Measurements from ENCODE around the gene MYCBP. TPM values are rescaled to one million over a fixed set of nuclear protein-coding genes. Genes with fewer than 3 reads are reported as not detected.

Gene MYCBP
- total and polyA plus RNA-seq, 4 donors, result 7.8 to 21.2 (median 10.3) TPM

- Histone ChIP-seq H3K36me3 (ENCODE audit: control insufficient read depth in 4 of 4, insufficient read depth in 3 of 4, low read depth in 1 of 4, low read length in 3 of 4) (peaks cover 0 to 3% (median 2%) of the 10 kb centered on the region in 4 donors), H3K9me3 (ENCODE audit: control insufficient read depth in 4 of 4, low read length in 3 of 4) (no peaks in the 10 kb centered on the region), H3K27ac (ENCODE audit: low read depth in 1 of 2, low read length in 2 of 2) (no peak overlapping the region), H3K27me3 (ENCODE audit: control insufficient read depth in 4 of 4, insufficient read depth in 4 of 4, low read length in 3 of 4) (peaks cover 0 to 4% (median 0%) of the 10 kb centered on the region in 4 donors), H3K4me1 (ENCODE audit: control insufficient read depth in 4 of 4, insufficient read depth in 4 of 4, low read length in 3 of 4) (no peaks in the 10 kb centered on the region), H3K9ac (ENCODE audit: low read depth in 1 of 2, low read length in 2 of 2) (no peak overlapping the region), H3K4me3 (ENCODE audit: low read depth in 1 of 3, low read length in 3 of 3) (no peak overlapping the region)
- no peak for DNase-seq (ENCODE audit: low spot score)
- no peak for TF ChIP-seq NR2F2 (IDR thresholded peaks at IDR 0.05)
- TF ChIP-seq SP1 (IDR thresholded peaks at IDR 0.05), result no peak
- no peak for TF ChIP-seq RAD21 (IDR thresholded peaks at IDR 0.05)
- TF ChIP-seq, protein P1, sequence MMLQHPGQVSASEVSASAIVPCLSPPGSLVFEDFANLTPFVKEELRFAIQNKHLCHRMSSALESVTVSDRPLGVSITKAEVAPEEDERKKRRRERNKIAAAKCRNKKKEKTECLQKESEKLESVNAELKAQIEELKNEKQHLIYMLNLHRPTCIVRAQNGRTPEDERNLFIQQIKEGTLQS (IDR thresholded peaks at IDR 0.05), result no peak
- no peak for TF ChIP-seq TAF1 (conservative IDR thresholded peaks at IDR 0.05)
- TF ChIP-seq, protein P2, sequence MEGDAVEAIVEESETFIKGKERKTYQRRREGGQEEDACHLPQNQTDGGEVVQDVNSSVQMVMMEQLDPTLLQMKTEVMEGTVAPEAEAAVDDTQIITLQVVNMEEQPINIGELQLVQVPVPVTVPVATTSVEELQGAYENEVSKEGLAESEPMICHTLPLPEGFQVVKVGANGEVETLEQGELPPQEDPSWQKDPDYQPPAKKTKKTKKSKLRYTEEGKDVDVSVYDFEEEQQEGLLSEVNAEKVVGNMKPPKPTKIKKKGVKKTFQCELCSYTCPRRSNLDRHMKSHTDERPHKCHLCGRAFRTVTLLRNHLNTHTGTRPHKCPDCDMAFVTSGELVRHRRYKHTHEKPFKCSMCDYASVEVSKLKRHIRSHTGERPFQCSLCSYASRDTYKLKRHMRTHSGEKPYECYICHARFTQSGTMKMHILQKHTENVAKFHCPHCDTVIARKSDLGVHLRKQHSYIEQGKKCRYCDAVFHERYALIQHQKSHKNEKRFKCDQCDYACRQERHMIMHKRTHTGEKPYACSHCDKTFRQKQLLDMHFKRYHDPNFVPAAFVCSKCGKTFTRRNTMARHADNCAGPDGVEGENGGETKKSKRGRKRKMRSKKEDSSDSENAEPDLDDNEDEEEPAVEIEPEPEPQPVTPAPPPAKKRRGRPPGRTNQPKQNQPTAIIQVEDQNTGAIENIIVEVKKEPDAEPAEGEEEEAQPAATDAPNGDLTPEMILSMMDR (IDR thresholded peaks at IDR 0.05; ENCODE audit: low read depth, low read length, missing input control), result no peak
- TF ChIP-seq MAX (IDR thresholded peaks at IDR 0.05), result no peak
- TF ChIP-seq GABPA (IDR thresholded peaks at IDR 0.05 in 1 of 2, conservative IDR thresholded peaks at IDR 0.05 in 1 of 2), result no peak
- no peak for TF ChIP-seq HNF4G (IDR thresholded peaks at IDR 0.05)
- no peak for TF ChIP-seq RXRA (IDR thresholded peaks at IDR 0.05)
- TF ChIP-seq JUND (IDR thresholded peaks at IDR 0.05), result no peak
- TF ChIP-seq FOXA1 (IDR thresholded peaks at IDR 0.05), result no peak
- no peak for TF ChIP-seq ZBTB33 (IDR thresholded peaks at IDR 0.05)
- WGBS, result 66% methylated on average over 3 of the region's 3 CpGs
Observed at GRCh38 chr1:38833146-38833545, 40.0 kb downstream of the MYCBP start.

DNA sequence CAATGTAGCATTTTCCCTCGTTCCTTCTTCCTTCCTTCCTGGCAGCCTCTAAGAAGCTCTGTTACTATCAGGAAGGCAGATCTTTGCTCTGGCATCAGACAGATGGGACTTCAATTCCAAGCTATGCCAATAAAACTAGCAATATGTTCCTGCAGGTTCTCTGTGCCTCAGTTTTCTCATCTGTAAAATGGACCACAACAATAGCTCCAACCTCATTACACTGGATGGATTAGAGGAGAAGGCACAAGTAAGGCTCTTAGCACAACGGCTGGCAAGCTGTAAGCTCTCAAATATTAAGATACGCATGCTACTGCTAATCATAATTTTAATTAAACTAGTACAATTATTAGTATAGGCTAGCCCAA is 40.8 kb downstream of the MYCBP start:
- H3K9me3 ChIP-seq (ENCODE audit: control insufficient read depth in 4 of 4, low read length in 3 of 4), result no peaks in the 10 kb centered on the region
- no peaks in the 10 kb centered on the region for H3K4me1 ChIP-seq (ENCODE audit: control insufficient read depth in 4 of 4, insufficient read depth in 4 of 4, low read length in 3 of 4)
- 87% methylated on average over 3 of the region's 3 CpGs for WGBS
- DNase-seq (ENCODE audit: low spot score), result no peak
- H3K4me3 ChIP-seq (ENCODE audit: low read depth in 1 of 3, low read length in 3 of 3), result no peak overlapping the region
- H3K27me3 ChIP-seq (ENCODE audit: control insufficient read depth in 4 of 4, insufficient read depth in 4 of 4, low read length in 3 of 4), result peaks cover 0 to 4% (median 0%) of the 10 kb centered on the region in 4 donors
- no peak for TF ChIP-seq SP1 (IDR thresholded peaks at IDR 0.05)
- no peak for TF ChIP-seq EGR1 (IDR thresholded peaks at IDR 0.05; ENCODE audit: low read depth in 2 of 2)
- no peak for TF ChIP-seq NR2F2 (IDR thresholded peaks at IDR 0.05)
- TF ChIP-seq YY1 (IDR thresholded peaks at IDR 0.05), result no peak
- TF ChIP-seq RAD21 (IDR thresholded peaks at IDR 0.05), result no peak
- no peak for TF ChIP-seq FOXA1 (IDR thresholded peaks at IDR 0.05)
- no peak for TF ChIP-seq GABPA (IDR thresholded peaks at IDR 0.05 in 1 of 2, conservative IDR thresholded peaks at IDR 0.05 in 1 of 2)
- TF ChIP-seq TAF1 (conservative IDR thresholded peaks at IDR 0.05), result no peak
- no peak for TF ChIP-seq HNF4G (IDR thresholded peaks at IDR 0.05)
- H3K36me3 ChIP-seq (ENCODE audit: control insufficient read depth in 4 of 4, insufficient read depth in 3 of 4, low read depth in 1 of 4, low read length in 3 of 4), result no peaks in the 10 kb centered on the region
- H3K9ac ChIP-seq (ENCODE audit: low read depth in 1 of 2, low read length in 2 of 2), result no peak overlapping the region
- no peak overlapping the region for H3K27ac ChIP-seq (ENCODE audit: low read depth in 1 of 2, low read length in 2 of 2)

Measured in liver (tissue), 9 donors.